ENCODE results near the gene TMEM176A. TPM values are rescaled to one million over a fixed set of nuclear protein-coding genes. Genes with fewer than 3 reads are reported as not detected.
A peak's percentile ranks its signal among the peaks of the same experiment; 100 is the strongest.

Gene TMEM176A
- total RNA-seq, 2 donors from 2014 or later: 56.3 to 102 TPM

GRCh38 chr7:150820148-150820547 lies 19.6 kb downstream of the TMEM176A start:
- Histone ChIP-seq H3K9me3 (peaks cover 0 to 13% of the 10 kb centered on the region in 2 donors), H3K4me3 (no peak overlapping the region), H3K36me3 (no peaks in the 10 kb centered on the region), H3K4me1 (peaks cover 0 to 20% of the 10 kb centered on the region in 2 donors), H3K27ac (peak overlapping the region; percentile 40 to 76), H3K27me3 (no peaks in the 10 kb centered on the region)
- no peak for TF ChIP-seq CTCF (IDR thresholded peaks at IDR 0.05)
- DNase-seq (ENCODE audit: low spot score): no peak

GRCh38 chr7:150820578-150821198 lies 20.1 kb downstream of the TMEM176A start:
- peak overlapping the region; percentile 40 to 76 for H3K27ac ChIP-seq
- DNase-seq (ENCODE audit: low spot score): no peak
- peaks cover 0 to 12% of the 10 kb centered on the region in 2 donors for H3K9me3 ChIP-seq

GRCh38 chr7:150823043-150823442 lies 22.5 kb downstream of the TMEM176A start:
- Histone ChIP-seq H3K4me3 (no peak overlapping the region), H3K36me3 (no peaks in the 10 kb centered on the region), H3K4me1 (peaks cover 0 to 39% of the 10 kb centered on the region in 2 donors), H3K9me3 (no peaks in the 10 kb centered on the region), H3K27ac (peak overlapping the region; percentile 54 to 84), H3K27me3 (no peaks in the 10 kb centered on the region)
- DNase-seq (ENCODE audit: low spot score): no peak
- no peak for TF ChIP-seq CTCF (IDR thresholded peaks at IDR 0.05)

More at GRCh38 chr7:150820578-150821198, 20.1 kb downstream of the TMEM176A start:
- Histone ChIP-seq H3K36me3 (no peaks in the 10 kb centered on the region), H3K4me3 (no peak overlapping the region), H3K4me1 (peaks cover 0 to 24% of the 10 kb centered on the region in 2 donors), H3K27me3 (no peaks in the 10 kb centered on the region)
- TF ChIP-seq CTCF (IDR thresholded peaks at IDR 0.05): peak in 1 of 2 donors; percentile 35

- peaks cover 0 to 39% of the 10 kb centered on the region in 2 donors for H3K4me1 ChIP-seq
- TF ChIP-seq CTCF (IDR thresholded peaks at IDR 0.05): no peak
- H3K27ac ChIP-seq: peak overlapping the region; percentile 54 to 84
- no peak for DNase-seq (ENCODE audit: low spot score)
- H3K36me3 ChIP-seq: no peaks in the 10 kb centered on the region
- H3K9me3 ChIP-seq: no peaks in the 10 kb centered on the region
- no peaks in the 10 kb centered on the region for H3K27me3 ChIP-seq
- no peak overlapping the region for H3K4me3 ChIP-seq
These were observed 23.0 kb downstream of the TMEM176A start for GRCh38 chr7:150823484-150824126.

- Histone ChIP-seq H3K27me3 (no peaks in the 10 kb centered on the region), H3K36me3 (no peaks in the 10 kb centered on the region), H3K9me3 (no peaks in the 10 kb centered on the region), H3K4me1 (peaks cover 0 to 39% of the 10 kb centered on the region in 2 donors), H3K4me3 (no peak overlapping the region), H3K27ac (peak overlapping the region; percentile 54 to 84)
- TF ChIP-seq CTCF (IDR thresholded peaks at IDR 0.05): no peak
- DNase-seq (ENCODE audit: low spot score): no peak
These were observed 24.0 kb downstream of the TMEM176A start for GRCh38 chr7:150824379-150825177.

Data from right atrium auricular region (tissue), 2 donors.